NCI-H2196 (cell line): ENCODE results near the gene ARPC3.
"Not testable (repeated sequence)": the region's sequence is repeated elsewhere in the genome, so short reads cannot be mapped to it uniquely, and the experiment has no call there.

Source experiments
- DNase-seq: peaks from one replicate; lab custom pipeline; 2025; ENCODE audit not compliant: unreplicated experiment; lab: John Stamatoyannopoulos, UW

ARPC3 gene

GRCh38 chr12:110420644-110421043, 29.5 kb downstream of the ARPC3 start:
- DNase-seq = not testable (repeated sequence)

- DNase-seq = not testable (repeated sequence)
Measured at GRCh38 chr12:110417113-110417512, 33.0 kb downstream of the ARPC3 start.

- not testable (repeated sequence) for DNase-seq
Measured at GRCh38 chr12:110410086-110410485, 40.1 kb downstream of the ARPC3 start.

- DNase-seq = not testable (repeated sequence)
Measured at GRCh38 chr12:110405126-110405662, 44.9 kb downstream of the ARPC3 start.

GRCh38 chr12:110403976-110404682, 46.0 kb downstream of the ARPC3 start:
- DNase-seq = peak; percentile 83

- DNase-seq = peak; percentile 89
Measured at GRCh38 chr12:110403146-110403975, 46.8 kb downstream of the ARPC3 start, which contains the start of gene ANAPC7. ANAPC7 (minus strand) TSS chr12:110403708; CDS start chr12:110403627, 81 bp downstream.
